Erythroblast (primary cell): ENCODE measurements around the gene ARSB.

Experiments used
- GATA1 ChIP-seq: IDR thresholded peaks from 2 replicates; pipeline ENCODE4 v1.6.1; 2011; ENCODE audit warnings: low read depth, mild to moderate bottlenecking, control low read depth, low read length, moderate library complexity
- POLR2A ChIP-seq: IDR thresholded peaks from 2 replicates; pipeline ENCODE4 v1.6.1; 2011; ENCODE audit warnings: mild to moderate bottlenecking, low read length

DNA sequence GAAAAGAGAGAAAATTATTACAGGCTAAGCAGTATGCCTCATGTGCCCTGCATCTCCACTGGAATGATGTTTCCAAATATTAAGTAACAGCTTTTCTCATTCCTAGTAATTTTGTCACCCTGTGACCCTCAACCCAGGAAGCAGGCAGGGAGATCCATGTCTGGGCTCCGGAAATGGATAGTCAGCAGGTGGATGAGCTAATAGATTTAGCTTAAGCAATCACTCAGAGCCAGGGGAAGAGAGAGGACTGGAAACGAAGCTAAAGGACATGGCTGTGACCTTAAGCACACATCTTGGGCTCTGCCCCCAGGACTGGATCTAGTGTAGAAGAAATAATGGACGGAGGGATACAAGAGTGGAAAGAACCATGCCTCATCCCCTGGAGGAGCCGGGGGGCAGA, 89.5 kb downstream of the ARSB start:
- TF ChIP-seq POLR2A (no peak), GATA1 (no peak)
